ENCODE measurements around the gene TMEM109. TPM values are rescaled to one million over a fixed set of nuclear protein-coding genes. Genes with fewer than 3 reads are reported as not detected.

Gene TMEM109
- polyA plus RNA-seq, 1 donor = 102 TPM

GRCh38 chr11:60910281-60910687 lies 3.7 kb upstream of the TMEM109 start:
- DNase-seq = no peak

- DNase-seq = no peak
Measured at GRCh38 chr11:60910711-60911380, 3.1 kb upstream of the TMEM109 start.

GRCh38 chr11:60912223-60912850 lies 1.6 kb upstream of the TMEM109 start:
- no peak for DNase-seq

GRCh38 chr11:60912851-60913528 lies 968 bp upstream of the TMEM109 start:
- DNase-seq = no peak

- no peak for DNase-seq
Measured at GRCh38 chr11:60914633-60915247, 782 bp downstream of the TMEM109 start.

- no peak for DNase-seq
Measured at GRCh38 chr11:60915248-60915914, 1.4 kb downstream of the TMEM109 start.

GRCh38 chr11:60916669-60917206 lies 2.8 kb downstream of the TMEM109 start:
- no peak for DNase-seq

- no peak for DNase-seq
Measured at GRCh38 chr11:60917267-60917666, 3.3 kb downstream of the TMEM109 start.

- DNase-seq = no peak
Measured at GRCh38 chr11:60918251-60918938, 4.4 kb downstream of the TMEM109 start.

- no peak for DNase-seq
Measured at GRCh38 chr11:60918939-60919265, 4.9 kb downstream of the TMEM109 start.

- no peak for DNase-seq
Measured at GRCh38 chr11:60919320-60919719, 5.4 kb downstream of the TMEM109 start.

GRCh38 chr11:60919956-60920355 lies 6.0 kb downstream of the TMEM109 start:
- no peak for DNase-seq

GRCh38 chr11:60921259-60921658 lies 7.3 kb downstream of the TMEM109 start:
- no peak for DNase-seq

GRCh38 chr11:60921777-60922335 lies 7.9 kb downstream of the TMEM109 start:
- DNase-seq = no peak

- DNase-seq = no peak
Measured at GRCh38 chr11:60922906-60923305, 8.9 kb downstream of the TMEM109 start.

- DNase-seq = no peak
Measured at GRCh38 chr11:60923326-60923725, 9.4 kb downstream of the TMEM109 start.

GRCh38 chr11:60923800-60924109 lies 9.8 kb downstream of the TMEM109 start:
- no peak for DNase-seq

GRCh38 chr11:60924110-60924905 lies 10.3 kb downstream of the TMEM109 start, which contains the start of gene TMEM132A:
TMEM132A (plus strand) TSS chr11:60924460; CDS start chr11:60924634, 174 bp downstream.
- DNase-seq = peak; percentile 78

GRCh38 chr11:60924906-60925853 lies 11.2 kb downstream of the TMEM109 start:
- DNase-seq = no peak

GRCh38 chr11:60925868-60926267 lies 11.9 kb downstream of the TMEM109 start:
- DNase-seq = no peak
